Stimulated activated memory B cell treated with anti-CD40 and anti-IgM and Interleukin-4, amounts not matched to agents 10 μg/mL and 1 μg/mL and 100 μg/mL, for 72 hours (primary cell): ENCODE measurements around the gene DUS2.
"Not testable (repeated sequence)": the region's sequence is repeated elsewhere in the genome, so short reads cannot be mapped to it uniquely, and the experiment has no call there.

Experiments used
- ATAC-seq: fragments of 150-1000 bp; cut with Tn5 transposase; 2 replicates; pipeline ENCODE4 v1.10.0; 2021
- H3K27ac Mint-ChIP-seq: one replicate; pipeline ENCODE4 v1.8.0; 2022; ENCODE audit warnings: mild to moderate bottlenecking, mixed read lengths
- H3K27me3 Mint-ChIP-seq: one replicate; pipeline ENCODE4 v1.8.0; 2022; ENCODE audit warnings: mixed read lengths
- H3K36me3 Mint-ChIP-seq: one replicate; pipeline ENCODE4 v1.8.0; 2022; ENCODE audit warnings: mixed read lengths
- H3K4me1 Mint-ChIP-seq: one replicate; pipeline ENCODE4 v1.8.0; 2022; ENCODE audit warnings: mixed read lengths
- H3K4me3 Mint-ChIP-seq: one replicate; pipeline ENCODE4 v1.8.0; 2022; ENCODE audit warnings: mild to moderate bottlenecking, moderate library complexity, mixed read lengths
- H3K9me3 Mint-ChIP-seq: one replicate; pipeline ENCODE4 v1.8.0; 2022; ENCODE audit warnings: mixed read lengths

DUS2 gene

DNA sequence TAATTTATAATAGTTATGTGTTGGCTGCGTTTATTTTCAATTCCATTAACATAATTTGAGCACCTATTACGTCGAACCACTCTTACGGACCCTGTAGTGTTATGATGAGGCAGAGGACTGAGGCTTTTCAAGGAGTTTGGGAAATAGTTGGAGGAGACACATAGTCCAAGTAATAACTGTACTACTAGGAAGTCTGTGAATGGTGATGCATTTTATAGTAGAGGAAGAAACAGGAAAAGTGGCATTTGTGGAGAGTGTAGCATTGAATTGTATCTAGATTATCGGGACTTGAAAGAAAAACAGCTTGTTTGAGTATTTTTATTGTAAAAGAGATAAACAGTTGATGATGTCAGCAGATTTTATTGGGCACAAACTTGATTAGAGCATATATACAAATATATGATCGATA, 63.8 kb downstream of the DUS2 start:
- H3K27me3 Mint-ChIP-seq, result no peaks in the 10 kb centered on the region
- H3K4me1 Mint-ChIP-seq, result peaks cover 70% of the 10 kb centered on the region
- no peaks in the 10 kb centered on the region for H3K36me3 Mint-ChIP-seq
- no peaks in the 10 kb centered on the region for H3K9me3 Mint-ChIP-seq
- peak overlapping the region; percentile 85 for H3K4me3 Mint-ChIP-seq
- peak overlapping the region; percentile 67 for H3K27ac Mint-ChIP-seq
- no peak for ATAC-seq

GRCh38 chr16:68087688-68088087, 64.6 kb downstream of the DUS2 start:
- Mint-ChIP-seq H3K4me1 (peaks cover 66% of the 10 kb centered on the region), H3K9me3 (no peaks in the 10 kb centered on the region), H3K27ac (no peak overlapping the region)

GRCh38 chr16:68088130-68088972, 65.3 kb downstream of the DUS2 start:
- Mint-ChIP-seq H3K4me1 (peaks cover 65% of the 10 kb centered on the region), H3K27me3 (no peaks in the 10 kb centered on the region), H3K9me3 (no peaks in the 10 kb centered on the region), H3K4me3 (peak overlapping the region; percentile 57), H3K27ac (peak overlapping the region; percentile 6), H3K36me3 (no peaks in the 10 kb centered on the region)
- ATAC-seq, result no peak

More at GRCh38 chr16:68087688-68088087, 64.6 kb downstream of the DUS2 start:
- H3K36me3 Mint-ChIP-seq, result no peaks in the 10 kb centered on the region
- no peak for ATAC-seq
- peak overlapping the region; percentile 29 for H3K4me3 Mint-ChIP-seq
- H3K27me3 Mint-ChIP-seq, result no peaks in the 10 kb centered on the region

DNA sequence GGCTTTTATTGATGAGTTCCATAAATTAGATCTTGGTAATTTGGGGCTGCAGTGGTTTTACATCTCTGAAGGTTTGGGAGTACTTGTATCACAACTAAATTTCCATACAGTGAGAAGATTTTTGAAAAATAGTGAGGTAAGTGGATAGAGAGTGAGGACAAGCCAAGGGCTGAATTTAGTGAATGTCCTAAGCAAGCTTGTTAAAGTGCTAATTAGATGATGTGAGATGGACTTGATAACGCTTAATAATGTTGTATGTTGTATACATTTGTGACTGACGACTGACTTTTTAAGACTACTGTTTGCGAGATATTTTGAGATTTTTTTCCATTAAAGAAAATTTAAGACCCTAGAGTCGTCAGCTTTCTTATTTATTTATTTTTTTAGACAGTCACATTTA, 66.0 kb downstream of the DUS2 start:
- peaks cover 63% of the 10 kb centered on the region for H3K4me1 Mint-ChIP-seq
- H3K4me3 Mint-ChIP-seq, result peak overlapping the region; percentile 57
- H3K36me3 Mint-ChIP-seq, result no peaks in the 10 kb centered on the region
- no peaks in the 10 kb centered on the region for H3K27me3 Mint-ChIP-seq
- no peaks in the 10 kb centered on the region for H3K9me3 Mint-ChIP-seq
- H3K27ac Mint-ChIP-seq, result peak overlapping the region; percentile 6
- ATAC-seq, result no peak

DNA sequence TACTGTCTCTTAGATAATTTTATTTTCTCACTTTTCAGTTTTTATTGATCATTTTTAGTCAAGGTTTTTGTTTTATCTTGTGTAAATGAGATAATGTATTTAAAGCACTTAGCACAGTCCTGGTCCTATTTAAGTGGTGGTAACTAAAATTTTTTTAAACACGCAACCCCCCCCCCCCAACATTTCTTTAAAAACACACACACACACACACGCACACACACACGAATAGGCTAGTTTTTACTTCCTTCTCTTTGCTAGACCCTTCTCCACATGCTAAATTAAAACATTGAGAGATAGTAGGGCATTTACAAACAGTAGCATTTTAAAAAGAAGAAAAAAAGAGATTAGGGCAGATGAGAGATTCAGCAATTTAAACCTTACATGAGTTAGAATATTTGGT, 67.0 kb downstream of the DUS2 start:
- H3K9me3 Mint-ChIP-seq, result no peaks in the 10 kb centered on the region

DNA sequence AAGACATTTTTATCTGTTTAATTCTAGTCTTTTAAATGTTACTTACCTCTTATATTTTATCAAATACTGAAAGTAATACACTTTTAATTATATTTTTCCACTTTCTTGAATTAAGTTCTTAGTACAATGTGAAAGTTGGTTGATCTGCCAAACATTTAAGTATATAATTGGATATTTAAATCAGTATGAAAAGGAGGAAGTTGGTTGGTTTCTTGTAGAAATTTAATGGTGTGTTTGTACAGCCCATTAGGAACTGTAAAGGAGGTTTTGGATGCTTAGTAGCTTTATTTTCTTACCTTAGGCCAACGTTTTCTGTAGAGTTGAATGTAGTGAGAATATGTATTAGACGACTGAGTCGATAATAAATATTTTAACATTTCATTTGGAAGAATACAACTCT, 67.4 kb downstream of the DUS2 start:
- H3K4me1 Mint-ChIP-seq, result peaks cover 73% of the 10 kb centered on the region
- H3K9me3 Mint-ChIP-seq, result no peaks in the 10 kb centered on the region
- peak overlapping the region; percentile 55 for H3K4me3 Mint-ChIP-seq
- H3K36me3 Mint-ChIP-seq, result no peaks in the 10 kb centered on the region
- peak overlapping the region; percentile 86 for H3K27ac Mint-ChIP-seq
- H3K27me3 Mint-ChIP-seq, result no peaks in the 10 kb centered on the region
- no peak for ATAC-seq

More for the DNA sequence above, 67.0 kb downstream of the DUS2 start:
- peak overlapping the region; percentile 86 for H3K27ac Mint-ChIP-seq
- H3K36me3 Mint-ChIP-seq, result no peaks in the 10 kb centered on the region
- no peak for ATAC-seq
- H3K4me3 Mint-ChIP-seq, result peak overlapping the region; percentile 67
- H3K27me3 Mint-ChIP-seq, result no peaks in the 10 kb centered on the region
- peaks cover 69% of the 10 kb centered on the region for H3K4me1 Mint-ChIP-seq

GRCh38 chr16:68091380-68092261, 68.5 kb downstream of the DUS2 start:
- Mint-ChIP-seq H3K27ac (peak overlapping the region; percentile 86), H3K9me3 (no peaks in the 10 kb centered on the region), H3K27me3 (no peaks in the 10 kb centered on the region), H3K36me3 (no peaks in the 10 kb centered on the region), H3K4me3 (no peak overlapping the region), H3K4me1 (peaks cover 82% of the 10 kb centered on the region)
- no peak for ATAC-seq

- H3K36me3 Mint-ChIP-seq, ATAC-seq, H3K4me3 Mint-ChIP-seq, H3K27me3 Mint-ChIP-seq, H3K9me3 Mint-ChIP-seq: not testable (repeated sequence)
- H3K27ac Mint-ChIP-seq, result peak overlapping the region; percentile 86
- peaks cover 83% of the 10 kb centered on the region for H3K4me1 Mint-ChIP-seq
These were observed 69.2 kb downstream of the DUS2 start for GRCh38 chr16:68092275-68092674.

DNA sequence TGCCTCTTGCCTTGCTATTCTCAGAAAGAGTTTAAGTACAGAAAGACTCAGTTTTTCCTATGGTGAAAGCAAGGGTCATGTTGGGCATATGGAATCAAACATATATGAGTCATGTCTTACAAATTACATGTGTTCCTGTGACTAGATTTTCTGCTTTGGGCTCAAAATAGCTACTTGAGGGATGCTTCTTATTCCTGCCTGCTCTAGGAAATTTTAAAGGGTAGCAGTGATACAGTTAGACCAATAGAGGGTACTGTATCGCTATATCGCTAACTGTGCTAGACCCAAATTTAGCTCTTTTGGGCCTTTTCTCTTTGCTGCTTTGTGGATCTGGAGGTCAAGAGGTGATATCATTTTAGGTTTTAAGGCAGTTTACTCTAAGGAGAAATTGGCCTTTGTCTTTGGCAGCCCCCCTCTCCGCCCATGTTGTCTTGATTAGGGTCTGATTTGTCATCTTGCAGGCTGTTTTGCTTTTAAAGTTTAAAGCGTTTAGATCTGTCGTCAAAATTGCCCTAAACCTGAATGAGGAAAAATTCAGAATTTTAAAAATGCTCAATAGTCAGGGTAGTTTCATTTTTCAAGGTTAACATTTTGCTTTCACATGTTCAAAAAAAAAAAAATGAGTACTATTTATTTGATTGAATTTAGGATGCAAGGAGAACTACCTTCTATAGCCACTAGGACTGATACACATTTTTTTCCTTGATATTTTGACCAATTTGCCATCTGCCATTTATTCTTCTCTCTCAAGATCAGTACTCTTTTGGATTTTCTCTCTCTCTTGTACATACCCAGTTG, 70.9 kb downstream of the DUS2 start:
- Mint-ChIP-seq H3K9me3 (no peaks in the 10 kb centered on the region), H3K4me3 (no peak overlapping the region), H3K36me3 (no peaks in the 10 kb centered on the region), H3K27ac (no peak overlapping the region), H3K27me3 (no peaks in the 10 kb centered on the region), H3K4me1 (peaks cover 84% of the 10 kb centered on the region)
- ATAC-seq, result peak; percentile 56

DNA sequence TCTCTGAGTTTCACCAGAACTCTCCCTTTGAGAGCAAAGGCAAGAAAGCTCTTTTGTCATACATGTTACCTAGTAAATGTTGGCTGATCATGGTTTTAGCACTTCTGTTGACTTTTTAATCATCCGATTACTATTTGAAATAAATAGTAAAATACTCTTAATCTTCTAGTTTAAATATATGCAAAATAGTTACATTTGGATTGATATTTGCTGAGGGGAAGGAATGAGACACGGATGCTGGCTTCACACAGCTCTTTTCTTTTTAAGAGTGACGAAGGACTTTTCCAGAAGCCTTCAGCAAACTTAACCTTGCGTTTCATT, 71.5 kb downstream of the DUS2 start:
- H3K27me3 Mint-ChIP-seq, result no peaks in the 10 kb centered on the region
- no peaks in the 10 kb centered on the region for H3K9me3 Mint-ChIP-seq
- no peak overlapping the region for H3K4me3 Mint-ChIP-seq
- no peak overlapping the region for H3K27ac Mint-ChIP-seq
- H3K4me1 Mint-ChIP-seq, result peaks cover 78% of the 10 kb centered on the region
- H3K36me3 Mint-ChIP-seq, result no peaks in the 10 kb centered on the region
- ATAC-seq, result no peak

DNA sequence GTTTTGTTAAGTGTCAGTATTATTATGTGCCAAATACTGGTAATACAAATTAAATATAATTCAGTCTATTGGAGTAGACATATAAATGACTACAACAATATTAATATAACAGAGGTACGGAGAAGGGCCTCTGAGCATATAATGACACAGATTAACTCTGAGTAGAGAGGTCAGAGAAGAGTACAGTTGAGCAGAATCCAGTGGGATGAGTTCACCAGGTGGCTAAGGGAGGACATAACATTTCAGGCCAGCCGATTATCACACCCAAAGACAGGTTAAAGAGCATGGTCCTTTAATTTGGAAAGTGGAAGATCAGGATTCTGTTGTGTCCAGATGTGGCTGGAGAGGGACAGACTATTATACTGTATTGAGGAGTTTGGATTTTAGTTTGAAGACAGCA, 73.4 kb downstream of the DUS2 start:
- Mint-ChIP-seq H3K9me3 (no peaks in the 10 kb centered on the region), H3K27me3 (no peaks in the 10 kb centered on the region), H3K4me3 (no peak overlapping the region), H3K27ac (no peak overlapping the region), H3K4me1 (peaks cover 70% of the 10 kb centered on the region), H3K36me3 (peaks cover 9% of the 10 kb centered on the region)
- no peak for ATAC-seq

GRCh38 chr16:68097088-68097487, 74.0 kb downstream of the DUS2 start:
- H3K36me3 Mint-ChIP-seq, result peaks cover 15% of the 10 kb centered on the region
- ATAC-seq, result no peak
- no peak overlapping the region for H3K4me3 Mint-ChIP-seq
- H3K27me3 Mint-ChIP-seq, result no peaks in the 10 kb centered on the region
- H3K4me1 Mint-ChIP-seq, result peaks cover 70% of the 10 kb centered on the region
- H3K27ac Mint-ChIP-seq, result no peak overlapping the region
- peaks cover 2% of the 10 kb centered on the region for H3K9me3 Mint-ChIP-seq

- Mint-ChIP-seq H3K27ac (no peak overlapping the region), H3K9me3 (peaks cover 5% of the 10 kb centered on the region), H3K4me3 (no peak overlapping the region), H3K4me1 (peaks cover 73% of the 10 kb centered on the region), H3K27me3 (no peaks in the 10 kb centered on the region), H3K36me3 (peaks cover 21% of the 10 kb centered on the region)
- ATAC-seq, result no peak
These were observed 74.8 kb downstream of the DUS2 start for GRCh38 chr16:68097895-68098294.

DNA sequence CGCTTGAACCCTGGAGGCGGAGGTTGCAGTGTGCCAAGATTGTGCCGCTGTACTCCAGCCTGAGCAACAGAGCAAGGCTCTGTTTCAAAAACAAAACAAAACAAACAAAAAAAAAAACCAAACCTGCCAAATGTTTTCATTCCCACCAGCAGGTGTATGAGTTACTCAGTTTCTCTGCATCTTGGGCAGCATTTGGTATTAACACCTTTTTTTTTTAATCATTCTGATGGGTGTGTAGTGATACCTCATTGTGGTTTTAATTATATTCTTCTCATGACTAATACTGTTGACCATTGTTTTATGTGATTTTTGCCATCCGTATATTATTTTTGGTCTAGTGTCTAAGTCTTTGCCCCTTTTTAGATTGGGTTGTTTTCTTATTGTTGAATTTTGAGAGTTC, 77.4 kb downstream of the DUS2 start:
- Mint-ChIP-seq H3K27ac (no peak overlapping the region), H3K27me3 (no peaks in the 10 kb centered on the region), H3K9me3 (peaks cover 5% of the 10 kb centered on the region), H3K4me3 (no peak overlapping the region), H3K36me3 (peaks cover 30% of the 10 kb centered on the region), H3K4me1 (peaks cover 74% of the 10 kb centered on the region)
- ATAC-seq, result no peak

- no peak for ATAC-seq
- Mint-ChIP-seq H3K27me3 (no peaks in the 10 kb centered on the region), H3K27ac (no peak overlapping the region), H3K4me3 (no peak overlapping the region), H3K4me1 (peaks cover 92% of the 10 kb centered on the region), H3K36me3 (peaks cover 60% of the 10 kb centered on the region), H3K9me3 (peaks cover 19% of the 10 kb centered on the region)
These were observed 82.5 kb downstream of the DUS2 start for GRCh38 chr16:68105611-68106010.
